Bronchial epithelial cell (primary cell): ENCODE results near the gene AGPAT4. TPM values are rescaled to one million over a fixed set of nuclear protein-coding genes. Genes with fewer than 3 reads are reported as not detected.
"Not testable (repeated sequence)": the region's sequence is repeated elsewhere in the genome, so short reads cannot be mapped to it uniquely, and the experiment has no call there.

Experiments used
- DNase-seq: peaks from one replicate; pipeline ENCODE4 v3.0.0-alpha.2; 2010; ENCODE audit warnings: low read depth
- FAIRE-seq: peaks from 2 replicates; lab custom pipeline; 2011; peaks lifted over from hg19 to GRCh38; lab: Jason Lieb, UNC
- H3K27me3 ChIP-seq: 2 replicates; pipeline ENCODE4 v1.5.1; 2011; ENCODE audit warnings: low read length; ENCODE audit not compliant: control insufficient read depth, insufficient read depth
- H3K36me3 ChIP-seq: 2 replicates; pipeline ENCODE4 v1.5.1; 2011; ENCODE audit warnings: low read length; ENCODE audit not compliant: control insufficient read depth, insufficient read depth
- H3K4me3 ChIP-seq: 2 replicates; pipeline ENCODE4 v1.5.1; 2011; ENCODE audit warnings: mild to moderate bottlenecking, low read depth, low read length, control low read depth
- CTCF ChIP-seq: IDR thresholded peaks from 2 replicates; pipeline ENCODE4 v1.5.1; 2011; ENCODE audit warnings: mild to moderate bottlenecking, moderate library complexity, low read length, control low read depth, inconsistent platforms; ENCODE audit not compliant: insufficient read depth, severe bottlenecking
- total RNA-seq: library from RNA; depleted of rRNA; stranded (reverse); fragments of >200 nt; gene quantifications from 2 replicates; pipeline ENCODE4 v1.2.1, GENCODE V29; 2014

AGPAT4 gene
- total RNA-seq, 1 donor from 2014 or later = 2.6 TPM

- DNase-seq (peak; percentile 94), FAIRE-seq (no peak)
These were observed 87.6 kb downstream of the AGPAT4 start for GRCh38 chr6:161186173-161186769.

GRCh38 chr6:161181121-161181520, 92.7 kb downstream of the AGPAT4 start:
- H3K36me3 ChIP-seq = no peaks in the 10 kb centered on the region
- no peak overlapping the region for H3K4me3 ChIP-seq
- TF ChIP-seq CTCF = no peak
- H3K27me3 ChIP-seq = no peaks in the 10 kb centered on the region
- DNase-seq (no peak), FAIRE-seq (no peak)

More at GRCh38 chr6:161186173-161186769, 87.6 kb downstream of the AGPAT4 start:
- Histone ChIP-seq H3K4me3 (no peak overlapping the region), H3K27me3 (no peaks in the 10 kb centered on the region), H3K36me3 (no peaks in the 10 kb centered on the region)
- no peak for TF ChIP-seq CTCF

GRCh38 chr6:161178155-161178554, 95.7 kb downstream of the AGPAT4 start:
- not testable (repeated sequence) for H3K4me3 ChIP-seq, H3K27me3 ChIP-seq, DNase-seq, FAIRE-seq, H3K36me3 ChIP-seq

GRCh38 chr6:161176428-161176827, 97.4 kb downstream of the AGPAT4 start:
- H3K27me3 ChIP-seq, FAIRE-seq, H3K36me3 ChIP-seq, DNase-seq, H3K4me3 ChIP-seq: not testable (repeated sequence)

- H3K4me3 ChIP-seq, H3K36me3 ChIP-seq, H3K27me3 ChIP-seq, FAIRE-seq, DNase-seq: not testable (repeated sequence)
These were observed 101.1 kb downstream of the AGPAT4 start for GRCh38 chr6:161172769-161173168.

GRCh38 chr6:161171207-161171606, 102.7 kb downstream of the AGPAT4 start:
- Histone ChIP-seq H3K27me3 (no peaks in the 10 kb centered on the region), H3K4me3 (no peak overlapping the region), H3K36me3 (no peaks in the 10 kb centered on the region)
- DNase-seq (no peak), FAIRE-seq (no peak)
- TF ChIP-seq CTCF = no peak

GRCh38 chr6:161169696-161170095, 104.2 kb downstream of the AGPAT4 start:
- H3K27me3 ChIP-seq = no peaks in the 10 kb centered on the region
- no peak for FAIRE-seq
- H3K4me3 ChIP-seq = no peak overlapping the region
- no peak for TF ChIP-seq CTCF
- H3K36me3 ChIP-seq = peaks cover 1% of the 10 kb centered on the region
- peak; percentile 54 for DNase-seq
